ENCODE results near the gene ELOB. TPM values are rescaled to one million over a fixed set of nuclear protein-coding genes. Genes with fewer than 3 reads are reported as not detected.

The ELOB gene
- total RNA-seq, 2 experiments from 2014 or later: 141 to 150 TPM

DNA sequence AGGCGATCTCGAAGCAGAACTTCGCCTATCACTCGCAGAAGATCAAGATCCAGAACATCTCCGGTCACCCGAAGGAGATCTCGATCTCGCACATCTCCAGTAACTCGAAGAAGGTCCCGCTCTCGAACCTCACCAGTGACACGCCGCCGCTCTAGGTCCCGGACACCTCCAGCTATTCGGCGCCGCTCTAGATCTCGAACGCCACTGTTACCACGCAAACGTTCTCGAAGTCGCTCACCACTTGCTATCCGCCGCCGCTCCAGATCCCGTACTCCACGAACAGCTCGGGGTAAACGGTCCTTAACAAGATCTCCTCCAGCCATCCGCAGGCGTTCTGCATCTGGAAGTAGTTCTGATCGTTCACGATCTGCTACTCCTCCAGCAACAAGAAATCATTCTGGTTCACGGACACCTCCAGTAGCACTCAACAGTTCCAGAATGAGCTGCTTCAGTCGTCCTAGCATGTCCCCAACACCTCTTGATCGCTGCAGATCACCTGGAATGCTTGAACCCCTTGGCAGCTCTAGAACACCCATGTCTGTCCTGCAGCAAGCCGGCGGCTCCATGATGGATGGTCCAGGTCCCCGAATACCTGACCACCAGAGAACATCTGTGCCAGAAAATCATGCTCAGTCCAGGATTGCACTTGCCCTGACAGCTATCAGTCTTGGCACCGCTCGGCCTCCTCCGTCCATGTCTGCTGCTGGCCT is 10.5 kb downstream of the ELOB start:
- Mint-ChIP-seq H3K36me3 (ENCODE audit: low read depth) (peaks cover 98% of the 10 kb centered on the region), H3K9me3 (no peaks in the 10 kb centered on the region), H3K27me3 (no peaks in the 10 kb centered on the region), H3K4me3 (no peak overlapping the region), H3K4me1 (peaks cover 16% of the 10 kb centered on the region), H3K27ac (no peak overlapping the region)
- POLR2A ChIA-PET: interaction anchor here (1.2 to 4.7 kb wide), 3 partner anchors 8 to 14 kb away, joined by 4 to 27 read pairs (median 19); partner anchors contain the start of genes ELOB and SRRM2
- DNase-seq: no peak
- CTCF ChIA-PET: no interaction called here

DNA sequence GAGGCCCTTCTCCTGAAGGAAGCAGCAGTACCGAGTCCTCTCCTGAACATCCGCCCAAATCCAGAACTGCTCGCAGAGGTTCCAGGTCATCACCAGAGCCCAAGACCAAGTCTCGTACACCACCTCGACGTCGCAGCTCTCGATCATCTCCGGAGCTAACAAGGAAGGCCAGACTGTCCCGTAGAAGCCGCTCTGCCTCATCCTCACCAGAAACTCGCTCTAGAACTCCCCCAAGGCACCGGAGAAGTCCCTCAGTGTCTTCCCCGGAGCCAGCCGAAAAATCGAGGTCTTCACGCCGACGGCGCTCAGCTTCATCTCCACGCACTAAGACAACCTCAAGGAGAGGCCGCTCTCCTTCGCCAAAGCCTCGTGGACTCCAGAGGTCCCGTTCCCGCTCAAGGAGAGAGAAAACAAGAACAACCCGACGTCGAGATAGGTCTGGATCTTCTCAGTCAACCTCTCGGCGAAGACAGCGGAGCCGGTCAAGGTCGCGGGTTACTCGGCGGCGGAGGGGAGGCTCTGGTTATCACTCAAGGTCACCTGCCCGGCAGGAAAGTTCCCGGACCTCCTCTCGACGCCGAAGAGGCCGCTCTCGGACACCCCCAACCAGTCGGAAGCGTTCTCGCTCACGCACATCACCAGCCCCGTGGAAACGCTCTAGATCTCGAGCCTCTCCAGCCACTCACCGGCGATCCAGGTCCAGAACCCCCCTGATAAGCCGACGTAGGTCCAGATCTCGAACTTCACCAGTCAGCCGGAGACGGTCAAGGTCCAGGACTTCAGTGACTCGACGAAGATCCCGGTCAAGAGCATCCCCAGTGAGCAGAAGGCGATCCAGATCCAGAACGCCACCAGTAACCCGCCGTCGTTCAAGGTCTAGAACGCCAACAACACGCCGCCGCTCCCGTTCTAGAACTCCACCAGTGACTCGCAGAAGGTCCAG is 11.3 kb downstream of the ELOB start:
- H3K36me3 Mint-ChIP-seq (ENCODE audit: low read depth): peaks cover 98% of the 10 kb centered on the region

GRCh38 chr16:2764718-2765117 is 12.4 kb downstream of the ELOB start:
- no peaks in the 10 kb centered on the region for H3K9me3 Mint-ChIP-seq
- H3K27ac Mint-ChIP-seq: no peak overlapping the region
- CTCF ChIA-PET: interaction anchor here (0.7 kb wide), 1 partner anchor 123 kb away, joined by 3 read pairs; no protein-coding TSS in a partner anchor
- H3K4me3 Mint-ChIP-seq: no peak overlapping the region
- POLR2A ChIA-PET: interaction anchor here (1.3 to 4.8 kb wide), 4 partner anchors 9 to 103 kb away, joined by 3 to 30 read pairs (median 4); partner anchors contain the start of gene SRRM2
- no peak for DNase-seq
- peaks cover 12% of the 10 kb centered on the region for H3K4me1 Mint-ChIP-seq
- H3K36me3 Mint-ChIP-seq (ENCODE audit: low read depth): peaks cover 98% of the 10 kb centered on the region
- no peaks in the 10 kb centered on the region for H3K27me3 Mint-ChIP-seq

More for the DNA sequence above, 11.3 kb downstream of the ELOB start:
- CTCF ChIA-PET: no interaction called here
- H3K9me3 Mint-ChIP-seq: no peaks in the 10 kb centered on the region
- no peak overlapping the region for H3K4me3 Mint-ChIP-seq
- peaks cover 19% of the 10 kb centered on the region for H3K4me1 Mint-ChIP-seq
- H3K27me3 Mint-ChIP-seq: no peaks in the 10 kb centered on the region
- POLR2A ChIA-PET: interaction anchor here (1.3 to 4.8 kb wide), 5 partner anchors 10 to 102 kb away, joined by 3 to 30 read pairs (median 19); partner anchors contain the start of genes ELOB and SRRM2
- H3K27ac Mint-ChIP-seq: no peak overlapping the region
- DNase-seq: no peak

- no peak overlapping the region for H3K27ac Mint-ChIP-seq
- H3K4me1 Mint-ChIP-seq: peaks cover 14% of the 10 kb centered on the region
- ChIA-PET POLR2A (interaction anchor here (1.7 to 4.8 kb wide), 3 partner anchors 10 to 15 kb away, joined by 4 to 30 read pairs (median 9); partner anchors contain the start of gene SRRM2), CTCF (no interaction called here)
- no peak for DNase-seq
- no peaks in the 10 kb centered on the region for H3K27me3 Mint-ChIP-seq
- no peaks in the 10 kb centered on the region for H3K9me3 Mint-ChIP-seq
- H3K36me3 Mint-ChIP-seq (ENCODE audit: low read depth): peaks cover 99% of the 10 kb centered on the region
- no peak overlapping the region for H3K4me3 Mint-ChIP-seq
These were observed 13.9 kb downstream of the ELOB start for GRCh38 chr16:2763173-2763572.

DNA sequence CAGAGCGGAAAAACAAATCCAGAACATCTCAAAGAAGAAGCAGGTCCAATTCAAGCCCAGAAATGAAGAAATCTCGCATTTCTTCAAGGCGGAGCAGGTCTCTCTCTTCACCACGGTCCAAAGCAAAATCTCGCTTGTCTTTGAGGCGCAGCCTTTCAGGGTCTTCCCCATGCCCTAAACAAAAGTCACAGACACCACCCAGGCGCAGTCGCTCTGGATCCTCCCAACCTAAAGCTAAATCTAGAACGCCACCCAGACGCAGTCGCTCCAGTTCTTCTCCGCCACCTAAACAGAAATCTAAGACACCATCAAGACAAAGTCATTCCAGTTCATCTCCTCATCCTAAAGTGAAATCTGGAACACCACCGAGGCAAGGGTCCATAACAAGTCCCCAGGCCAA is 14.4 kb downstream of the ELOB start:
- Mint-ChIP-seq H3K36me3 (ENCODE audit: low read depth) (peaks cover 99% of the 10 kb centered on the region), H3K9me3 (no peaks in the 10 kb centered on the region), H3K27me3 (no peaks in the 10 kb centered on the region), H3K4me3 (no peak overlapping the region), H3K27ac (no peak overlapping the region), H3K4me1 (peaks cover 16% of the 10 kb centered on the region)
- POLR2A ChIA-PET: interaction anchor here (1.7 to 4.8 kb wide), 3 partner anchors 10 to 15 kb away, joined by 4 to 30 read pairs (median 9); partner anchors contain the start of gene SRRM2
- DNase-seq: no peak
- CTCF ChIA-PET: no interaction called here

GRCh38 chr16:2761886-2762583 is 15.0 kb downstream of the ELOB start:
- Mint-ChIP-seq H3K4me1 (peaks cover 20% of the 10 kb centered on the region), H3K9me3 (no peaks in the 10 kb centered on the region), H3K4me3 (no peak overlapping the region), H3K27ac (no peak overlapping the region), H3K36me3 (ENCODE audit: low read depth) (peaks cover 100% of the 10 kb centered on the region), H3K27me3 (no peaks in the 10 kb centered on the region)
- DNase-seq: no peak
- POLR2A ChIA-PET: interaction anchor here (1.8 to 4.8 kb wide), 2 partner anchors 9 to 14 kb away, joined by 9 to 30 read pairs; partner anchors contain the start of gene SRRM2
- CTCF ChIA-PET: no interaction called here

GRCh38 chr16:2761472-2761871 is 15.6 kb downstream of the ELOB start:
- Mint-ChIP-seq H3K27ac (peak overlapping the region; percentile 10), H3K27me3 (no peaks in the 10 kb centered on the region), H3K4me3 (no peak overlapping the region), H3K36me3 (ENCODE audit: low read depth) (peaks cover 100% of the 10 kb centered on the region), H3K4me1 (peaks cover 26% of the 10 kb centered on the region), H3K9me3 (no peaks in the 10 kb centered on the region)
- DNase-seq: no peak
- POLR2A ChIA-PET: interaction anchor here (4.8 kb wide), 1 partner anchor 9 kb away, joined by 30 read pairs; the partner anchor contains the start of gene SRRM2
- CTCF ChIA-PET: no interaction called here

DNA sequence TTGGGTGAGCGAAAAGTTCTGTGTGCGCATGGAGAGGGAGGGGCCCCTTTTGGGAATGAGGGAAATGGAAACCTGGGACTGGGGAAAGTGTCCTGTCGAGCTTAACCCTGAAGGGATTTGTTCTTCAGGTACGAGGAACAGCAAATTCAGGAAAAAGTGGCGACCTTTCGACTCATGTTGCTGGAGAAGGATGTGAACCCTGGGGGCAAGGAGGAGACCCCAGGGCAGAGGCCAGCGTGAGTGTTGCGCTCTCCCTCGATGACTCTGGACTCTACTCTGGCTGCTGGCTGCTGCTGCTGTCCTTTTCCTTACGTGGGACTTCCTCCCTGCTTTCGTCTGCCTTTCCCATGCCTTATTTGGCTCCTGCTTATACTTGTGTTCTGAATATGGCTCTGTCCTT is 19.7 kb downstream of the ELOB start:
- POLR2A ChIA-PET: interaction anchor here (1.4 to 1.6 kb wide), 2 partner anchors 19 to 75 kb away, joined by 3 to 5 read pairs; partner anchors contain the start of gene KCTD5
- Mint-ChIP-seq H3K4me1 (peaks cover 52% of the 10 kb centered on the region), H3K27ac (no peak overlapping the region), H3K9me3 (no peaks in the 10 kb centered on the region), H3K4me3 (no peak overlapping the region), H3K27me3 (no peaks in the 10 kb centered on the region), H3K36me3 (ENCODE audit: low read depth) (peaks cover 91% of the 10 kb centered on the region)
- CTCF ChIA-PET: no interaction called here
- DNase-seq: no peak

DNA sequence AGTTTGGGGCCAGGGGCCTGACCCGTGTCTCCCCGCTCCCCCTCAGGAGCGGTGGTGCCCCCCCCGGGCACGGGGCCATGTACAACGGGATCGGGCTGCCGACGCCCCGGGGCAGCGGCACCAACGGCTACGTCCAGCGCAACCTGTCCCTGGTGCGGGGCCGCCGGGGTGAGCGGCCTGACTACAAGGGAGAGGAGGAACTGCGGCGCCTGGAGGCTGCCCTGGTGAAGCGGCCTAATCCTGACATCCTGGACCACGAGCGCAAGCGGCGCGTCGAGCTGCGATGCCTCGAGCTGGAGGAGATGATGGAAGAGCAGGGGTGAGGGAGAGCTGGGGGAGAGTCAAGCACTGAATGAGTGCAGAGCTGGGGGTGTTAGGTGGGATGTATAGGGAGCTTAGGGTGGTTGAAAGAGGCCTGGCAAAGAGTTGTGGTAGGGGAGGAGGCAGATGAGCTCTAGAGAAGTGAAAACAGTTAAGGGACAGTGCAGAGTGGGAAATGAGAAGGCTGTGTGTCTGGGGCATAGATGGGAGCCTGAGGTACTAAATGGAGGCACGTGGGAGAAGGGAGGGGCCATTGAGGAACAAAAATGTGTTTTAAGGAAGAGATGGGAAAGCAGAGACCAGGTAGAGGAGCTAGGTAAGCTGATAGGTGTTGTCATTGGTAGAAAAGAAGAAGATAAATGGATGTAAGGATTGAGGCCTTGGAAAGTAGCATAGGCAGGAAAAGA is 20.6 kb downstream of the ELOB start:
- POLR2A ChIA-PET: interaction anchor here (1.4 to 1.6 kb wide), 2 partner anchors 20 to 74 kb away, joined by 3 to 5 read pairs; partner anchors contain the start of gene KCTD5
- peaks cover 56% of the 10 kb centered on the region for H3K4me1 Mint-ChIP-seq

GRCh38 chr16:2755158-2755557 is 21.9 kb downstream of the ELOB start:
- Mint-ChIP-seq H3K4me3 (peak overlapping the region; percentile 81), H3K27ac (peak overlapping the region; percentile 87), H3K36me3 (ENCODE audit: low read depth) (peaks cover 83% of the 10 kb centered on the region), H3K9me3 (no peaks in the 10 kb centered on the region), H3K4me1 (peaks cover 64% of the 10 kb centered on the region), H3K27me3 (no peaks in the 10 kb centered on the region)
- DNase-seq: no peak
- ChIA-PET POLR2A (interaction anchor here (3.3 to 7.0 kb wide), 4 partner anchors 8 to 73 kb away, joined by 13 to 114 read pairs (median 28); partner anchors contain the start of genes ELOB and KCTD5), CTCF (no interaction called here)

More for the DNA sequence above, 20.6 kb downstream of the ELOB start:
- Mint-ChIP-seq H3K9me3 (no peaks in the 10 kb centered on the region), H3K36me3 (ENCODE audit: low read depth) (peaks cover 88% of the 10 kb centered on the region), H3K4me3 (no peak overlapping the region), H3K27me3 (no peaks in the 10 kb centered on the region), H3K27ac (peak overlapping the region; percentile 4)
- no peak for DNase-seq
- CTCF ChIA-PET: no interaction called here

GRCh38 chr16:2753733-2754020 is 23.4 kb downstream of the ELOB start:
- Mint-ChIP-seq H3K4me1 (peaks cover 67% of the 10 kb centered on the region), H3K27ac (peak overlapping the region; percentile 87), H3K36me3 (ENCODE audit: low read depth) (peaks cover 74% of the 10 kb centered on the region), H3K27me3 (no peaks in the 10 kb centered on the region), H3K4me3 (peak overlapping the region; percentile 81), H3K9me3 (no peaks in the 10 kb centered on the region)
- ChIA-PET POLR2A (interaction anchor here (0.7 to 7.0 kb wide), 14 partner anchors 9 to 324 kb away, joined by 3 to 114 read pairs (median 6); partner anchors contain the start of genes ELOB, KCTD5 and PRSS27), CTCF (interaction anchor here (2.1 kb wide), 1 partner anchor 115 kb away, joined by 7 read pairs; no protein-coding TSS in a partner anchor)
- no peak for DNase-seq

Measured in activated CD4-positive, alpha-beta memory T cell treated with anti-CD3 and anti-CD28 coated beads, Interleukin-2, amount 10 ng/mL, durations not matched to agents 7 days and 5 days (primary cell).